ENCODE measurements around the gene THSD7B. TPM values are rescaled to one million over a fixed set of nuclear protein-coding genes. Genes with fewer than 3 reads are reported as not detected.
"Not testable (repeated sequence)": the region's sequence is repeated elsewhere in the genome, so short reads cannot be mapped to it uniquely, and the experiment has no call there.

Gene THSD7B
- total RNA-seq, 1 donor from 2014 or later, result 8.1 TPM

DNA sequence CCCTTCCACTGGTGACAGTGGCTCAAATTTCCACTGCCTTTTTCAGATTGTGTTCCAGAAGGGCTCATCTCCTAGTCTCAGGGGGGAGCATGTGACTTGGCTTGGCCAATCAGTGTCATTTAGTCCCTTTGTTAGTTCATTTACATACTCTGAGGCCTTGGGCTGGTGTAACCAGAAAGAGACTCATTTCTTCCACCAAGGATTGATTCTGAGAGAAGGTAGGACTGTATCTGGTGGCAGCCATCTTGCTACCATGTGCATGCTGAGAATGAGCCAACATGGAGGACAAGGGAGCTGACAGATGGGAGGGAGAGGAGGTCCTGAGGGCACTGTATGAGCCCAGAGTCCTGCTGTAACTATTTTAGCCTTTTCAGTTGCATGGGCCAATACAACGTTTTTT lies 191.7 kb downstream of the THSD7B start:
- no peak for DNase-seq

GRCh38 chr2:136962105-136962725 lies 196.9 kb downstream of the THSD7B start:
- no peak for DNase-seq

- no peak for DNase-seq
Observed at GRCh38 chr2:136966485-136966884, 201.1 kb downstream of the THSD7B start.

DNA sequence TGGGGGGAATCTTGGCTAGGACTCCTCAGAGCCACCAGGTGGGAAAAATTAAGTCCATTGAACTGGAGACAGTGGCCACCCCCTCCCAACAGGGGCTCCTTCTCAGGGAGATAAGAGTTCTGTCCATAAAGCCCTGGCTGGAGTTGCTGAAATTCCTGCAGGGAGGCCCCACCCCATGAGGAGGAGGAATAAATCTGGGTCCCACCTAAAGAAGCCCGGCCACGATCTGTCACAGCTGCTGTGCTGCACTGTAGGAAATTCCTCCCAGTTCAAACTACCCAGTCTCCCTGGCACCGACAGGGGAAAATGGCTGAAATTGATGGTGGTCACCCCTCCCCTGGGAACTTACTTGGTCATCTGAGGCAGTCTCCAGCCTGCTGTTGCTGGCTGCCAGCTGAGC lies 215.0 kb downstream of the THSD7B start:
- no peak for DNase-seq

GRCh38 chr2:136981689-136982088 lies 216.3 kb downstream of the THSD7B start:
- DNase-seq, result not testable (repeated sequence)

- DNase-seq, result peak; percentile 16
Observed at GRCh38 chr2:136985044-136985443, 219.7 kb downstream of the THSD7B start.

- no peak for DNase-seq
Observed at GRCh38 chr2:136986605-136987221, 221.4 kb downstream of the THSD7B start.

- no peak for DNase-seq
Observed at GRCh38 chr2:136990316-136990715, 225.0 kb downstream of the THSD7B start.

- no peak for DNase-seq
Observed at GRCh38 chr2:136994793-136995192, 229.4 kb downstream of the THSD7B start.

DNA sequence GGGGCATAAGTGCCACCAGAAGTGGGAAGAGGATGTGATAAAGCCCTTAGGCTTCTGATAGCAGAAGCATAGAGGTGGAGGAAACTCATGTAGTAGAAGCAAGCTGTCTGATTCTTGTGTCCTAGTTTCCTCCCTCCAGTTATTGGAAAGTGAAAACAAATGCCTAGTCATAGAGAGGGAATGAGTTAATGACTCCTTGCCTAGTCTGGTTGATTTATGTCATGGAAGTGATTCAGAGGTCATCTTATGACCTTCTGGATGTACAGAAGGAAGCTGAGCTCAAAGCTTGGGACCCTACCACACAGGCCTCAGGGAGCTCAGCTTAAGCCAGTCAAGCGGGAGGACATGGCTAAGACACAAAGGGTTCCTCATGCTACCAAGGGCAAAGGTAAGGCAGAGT lies 232.2 kb downstream of the THSD7B start:
- DNase-seq, result no peak

DNA sequence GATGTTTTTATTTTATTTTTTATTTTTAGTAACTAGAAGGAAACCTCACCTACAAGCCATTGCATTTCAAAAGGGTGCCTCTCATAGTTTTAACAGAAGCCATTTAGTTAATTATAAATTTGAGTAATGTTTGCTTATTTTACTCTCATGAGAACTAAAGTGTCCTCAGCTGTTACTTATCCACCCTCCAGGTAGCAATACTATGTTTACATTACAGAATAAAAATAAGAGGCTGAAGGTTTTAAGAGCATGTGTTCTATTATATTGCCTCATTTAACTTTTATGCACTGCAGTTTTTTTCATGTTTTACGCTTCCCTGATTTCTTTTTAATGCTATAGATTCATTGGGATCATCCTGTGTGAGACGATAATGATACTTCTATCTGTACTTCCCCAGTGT lies 235.5 kb downstream of the THSD7B start:
- no peak for DNase-seq

GRCh38 chr2:137002896-137003295 lies 237.6 kb downstream of the THSD7B start:
- DNase-seq, result no peak

DNA sequence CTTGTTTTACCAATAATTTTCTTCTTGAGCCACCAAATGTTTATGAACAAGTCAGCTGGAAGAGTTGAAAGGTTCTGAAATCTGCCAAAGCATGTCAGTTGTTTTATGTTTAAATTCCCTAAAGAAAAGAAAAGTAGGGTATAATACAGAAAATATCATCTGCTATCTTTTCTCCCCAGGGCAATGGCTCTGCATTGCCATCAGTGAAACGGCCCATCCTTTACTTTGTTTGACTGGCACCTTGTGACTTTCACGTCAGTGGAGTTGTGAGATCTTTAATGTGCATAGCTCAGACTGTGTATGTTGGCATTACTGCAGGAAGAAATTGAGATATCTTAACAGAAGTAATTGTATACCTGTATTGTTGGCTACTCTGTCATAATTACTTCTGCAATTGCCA lies 239.9 kb downstream of the THSD7B start:
- no peak for DNase-seq

- no peak for DNase-seq
Observed at GRCh38 chr2:137007938-137008337, 242.6 kb downstream of the THSD7B start.

- peak; percentile 57 for DNase-seq
Observed at GRCh38 chr2:137009953-137010352, 244.6 kb downstream of the THSD7B start.

GRCh38 chr2:137020452-137021196 lies 255.3 kb downstream of the THSD7B start:
- no peak for DNase-seq

DNA sequence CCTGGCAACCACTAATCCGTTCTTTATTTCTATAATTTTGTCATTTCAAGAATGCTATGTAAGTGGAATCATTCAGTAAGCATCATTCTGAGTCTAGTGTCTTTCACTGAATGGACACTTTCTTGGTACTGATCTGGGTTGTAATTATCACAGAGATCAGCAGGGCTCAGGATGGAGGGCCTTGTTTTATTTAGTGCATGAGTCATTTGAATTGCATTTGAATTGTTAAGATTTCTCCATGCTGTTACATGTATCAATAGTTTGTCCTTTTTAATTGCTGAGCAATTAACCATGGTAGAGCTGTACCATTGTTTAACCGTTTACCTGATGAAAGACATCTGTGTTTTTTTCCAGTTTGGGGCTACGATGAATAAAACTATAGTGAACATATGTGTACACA lies 256.4 kb downstream of the THSD7B start:
- no peak for DNase-seq

DNA sequence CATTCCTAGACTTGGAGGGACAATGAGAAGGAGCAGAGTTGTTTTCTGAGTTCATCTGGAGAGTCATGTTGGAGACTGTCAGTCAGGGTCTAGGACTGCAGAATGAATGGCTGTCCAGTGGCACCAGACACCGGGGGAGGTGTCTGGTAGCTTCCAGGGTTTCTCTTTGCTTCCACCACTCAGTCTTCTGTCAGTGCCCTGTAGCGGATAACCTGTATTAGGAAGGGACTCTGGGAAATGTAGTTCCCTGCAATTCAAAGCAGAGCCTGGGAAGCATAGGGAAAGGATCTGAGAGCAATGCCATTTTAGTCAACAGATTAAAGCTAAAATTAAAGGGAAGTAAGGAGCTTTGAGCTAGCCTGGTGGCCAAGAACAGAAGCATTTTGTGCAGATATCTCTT lies 257.9 kb downstream of the THSD7B start:
- DNase-seq, result no peak

GRCh38 chr2:137031731-137032130 lies 266.4 kb downstream of the THSD7B start:
- no peak for DNase-seq

DNA sequence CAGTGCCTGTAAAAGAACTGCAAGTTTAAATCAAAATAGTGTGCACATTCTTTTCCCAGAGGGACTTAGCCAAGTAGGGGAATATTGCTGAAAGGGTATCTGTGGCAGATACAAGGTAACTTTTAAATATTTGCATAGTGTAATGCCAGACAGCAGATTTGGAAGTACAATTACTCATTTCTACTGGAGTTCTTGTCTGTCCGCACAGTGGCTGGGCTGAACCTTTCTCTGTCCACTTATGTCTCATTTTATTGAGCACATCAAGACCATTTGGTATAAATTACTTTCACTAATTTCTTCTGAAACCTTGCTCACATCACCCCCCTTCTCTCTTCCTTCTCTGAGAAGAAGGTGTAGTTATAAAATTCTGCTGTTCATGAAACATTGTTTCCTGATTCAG lies 271.3 kb downstream of the THSD7B start:
- DNase-seq, result no peak

GRCh38 chr2:137039482-137040152 lies 274.3 kb downstream of the THSD7B start:
- DNase-seq, result no peak

- DNase-seq, result no peak
Observed at GRCh38 chr2:137047369-137047768, 282.0 kb downstream of the THSD7B start.

DNA sequence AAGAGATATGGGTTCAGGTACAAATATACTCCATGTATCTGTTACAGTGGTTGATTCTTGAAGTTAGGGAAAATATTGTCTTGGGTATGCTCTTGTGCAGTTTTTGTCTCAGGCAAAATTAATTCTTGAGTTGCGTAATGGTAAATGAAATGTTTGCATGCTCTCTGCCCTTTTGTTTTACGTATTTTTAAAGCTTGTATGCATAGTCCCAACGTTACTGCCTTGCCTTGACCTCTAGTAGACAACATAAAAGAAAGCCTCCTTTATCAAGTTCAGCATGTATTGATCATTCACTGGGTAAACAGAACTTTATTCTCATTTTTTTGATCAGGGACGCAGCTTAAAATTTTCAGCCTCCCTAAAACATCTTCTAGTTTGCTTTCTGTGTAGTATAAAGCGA lies 283.1 kb downstream of the THSD7B start:
- DNase-seq, result no peak

All from skin of body (tissue), 2 donors.